Measurements from ENCODE around the gene ALKAL2. TPM values are rescaled to one million over a fixed set of nuclear protein-coding genes. Genes with fewer than 3 reads are reported as not detected.
A peak's percentile ranks its signal among the peaks of the same experiment; 100 is the strongest.

ALKAL2 gene
- total and polyA plus RNA-seq, 2 of the 13 experiments (the other 11 are each of a cell fraction or from before 2014, with no cell fraction given): 0.22 to 1.7 TPM

GRCh38 chr2:263022-263738 is 24.7 kb downstream of the ALKAL2 start:
- Histone ChIP-seq H3K4me3 (replicated peaks in 1 of 3; ENCODE audit: insufficient read depth in 1 of 3, low read depth in 2 of 3, low read length in 3 of 3) (peak overlapping the region; percentile 0 to 99 (median 22); a peak in 3 of 6 replicates), H3K4me1 (ENCODE audit: insufficient read depth, low read length) (peaks cover 83% of the 10 kb centered on the region), H3K9me3 (ENCODE audit: low read length) (no peaks in the 10 kb centered on the region), H3K79me2 (ENCODE audit: insufficient read depth, low read length) (peaks cover 39% of the 10 kb centered on the region), H3K27ac (ENCODE audit: extremely low read length, insufficient read depth, low read length) (peak overlapping the region; percentile 84), H4K20me1 (ENCODE audit: insufficient read depth, low read length) (peaks cover 25% of the 10 kb centered on the region), H3K9ac (ENCODE audit: insufficient read depth, low read depth, low read length) (peak overlapping the region; percentile 61), H3K36me3 (replicated peaks in 1 of 2; ENCODE audit: control insufficient read depth in 1 of 2, insufficient read depth in 2 of 2, low read length in 2 of 2) (no peaks in the 10 kb centered on the region; a peak in 1 of 5 replicates), H3K4me2 (ENCODE audit: low read depth, low read length) (peak overlapping the region; percentile 98), H3K27me3 (ENCODE audit: control insufficient read depth in 1 of 2, insufficient read depth in 2 of 2, low read length in 2 of 2) (peaks cover 0 to 5% of the 10 kb centered on the region in 2 experiments; a peak in 1 of 5 replicates), H2AFZ (ENCODE audit: low read length) (no peak overlapping the region)
- no TSS peak for BruUV-seq (replicated peaks)
- intact Hi-C loops (cut with micrococcal nuclease; ENCODE audit: unreplicated experiment): no loop called here
- no peak for DNase-seq (ENCODE audit: low spot score)
- ATAC-seq: no peak
- FAIRE-seq: no peak
- in situ Hi-C loops (cut with HindIII; ENCODE audit: extremely low pct_ligation_motif_present, low pct_unique_long_range_greater_than_20kb): no loop called here
- ChIA-PET POLR2A (interaction anchor here (2.0 to 11.0 kb wide), 4 partner anchors 15 to 87 kb away, joined by 4 to 156 read pairs (median 12); partner anchors contain the start of gene ALKAL2), CTCF (ENCODE audit: low intra/inter-chr PET ratio, low total read pairs) (no interaction called here)
- 83% methylated on average over 41 of the region's 42 CpGs for WGBS (ENCODE audit: low lambda C conversion rate)
- TF ChIP-seq TFE3 (CRISPR knock-in tag; IDR thresholded peaks at IDR 0.05): peak; percentile 19; the same call in 1 of the 2 replicates
- no peak for TF ChIP-seq SMC3 (IDR thresholded peaks at IDR 0.05; ENCODE audit: low read length)
- no peak for TF ChIP-seq ZNF597 (CRISPR knock-in tag; IDR thresholded peaks at IDR 0.05)
- no peak for TF ChIP-seq IKZF4 (CRISPR knock-in tag; IDR thresholded peaks at IDR 0.05; ENCODE audit: borderline replicate concordance, low read depth, not compliant biosample characterization)
- TF ChIP-seq PHB2 (IDR thresholded peaks at IDR 0.05; ENCODE audit: partially characterized antibody): no peak
- TF ChIP-seq MAFK (conservative IDR thresholded peaks at IDR 0.05 in 1 of 2, IDR thresholded peaks at IDR 0.05 in 1 of 2; ENCODE audit: low read length in 2 of 2): no peak
- TF ChIP-seq JUNB (CRISPR knock-in tag; IDR thresholded peaks at IDR 0.05; ENCODE audit: borderline replicate concordance): no peak
- TF ChIP-seq CHD2 (IDR thresholded peaks at IDR 0.05; ENCODE audit: low read depth, low read length): no peak
- TF ChIP-seq NRL (CRISPR knock-in tag; IDR thresholded peaks at IDR 0.05; ENCODE audit: borderline replicate concordance): no peak
- TF ChIP-seq ZNF251 (CRISPR knock-in tag; IDR thresholded peaks at IDR 0.05): no peak
- TF ChIP-seq SOX13 (IDR thresholded peaks at IDR 0.05): no peak
- 0 out of 4 replicates have a peak, but pooled peaks of 1 of the 2 experiments have one; percentile 20 for TF ChIP-seq SOX13 (CRISPR knock-in tag; conservative IDR thresholded peaks at IDR 0.05 in 1 of 2, IDR thresholded peaks at IDR 0.05 in 1 of 2)
- TF ChIP-seq SP4 (CRISPR knock-in tag; IDR thresholded peaks at IDR 0.05): no peak
- TF ChIP-seq ZBTB42 (CRISPR knock-in tag; IDR thresholded peaks at IDR 0.05): no peak
- TF ChIP-seq GLMP (CRISPR knock-in tag; IDR thresholded peaks at IDR 0.05; ENCODE audit: borderline replicate concordance): no peak
- 0 out of 2 replicates have a peak, but pooled peaks have one; percentile 14 for TF ChIP-seq ZNF414 (CRISPR knock-in tag; IDR thresholded peaks at IDR 0.05)
- no peak for TF ChIP-seq ZNF382 (CRISPR knock-in tag; IDR thresholded peaks at IDR 0.05; ENCODE audit: borderline replicate concordance)

All from HepG2 (cell line).